UCSD-AML1 (cell line): ENCODE measurements around the gene RFC2.
"Not testable (repeated sequence)": the region's sequence is repeated elsewhere in the genome, so short reads cannot be mapped to it uniquely, and the experiment has no call there.

ENCODE experiments used
- DNase-seq: peaks from one replicate; lab custom pipeline; 2025; ENCODE audit not compliant: unreplicated experiment; lab: John Stamatoyannopoulos, UW

RFC2 gene

DNA sequence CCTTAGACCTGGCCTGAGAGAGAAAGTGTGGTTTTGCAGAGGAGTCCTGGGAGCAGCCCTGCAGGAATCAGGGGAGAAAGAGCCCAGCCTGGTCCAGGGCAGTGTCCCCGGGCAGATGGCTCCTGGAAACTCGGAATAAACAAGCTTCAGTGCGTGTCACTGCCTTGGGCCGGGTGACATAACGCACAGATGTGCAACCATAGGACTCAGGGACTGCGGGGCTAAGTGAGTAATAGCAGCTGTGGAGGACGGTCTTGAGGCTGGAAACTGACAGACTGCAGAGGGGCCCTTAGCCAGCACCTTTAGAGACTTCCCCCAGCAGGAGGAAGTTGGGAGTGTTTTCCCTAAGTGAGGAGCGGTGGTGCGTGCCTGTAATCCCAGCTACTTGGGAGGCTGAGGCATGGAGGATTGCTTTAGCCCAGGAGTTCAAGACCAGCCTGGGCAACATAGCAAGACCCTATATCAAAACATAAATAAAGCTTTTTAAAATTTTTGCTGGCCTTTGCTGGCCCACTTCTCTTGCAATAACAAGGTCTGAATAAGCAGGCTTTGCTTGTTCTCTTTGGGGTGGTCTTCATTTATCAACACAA, 29.8 kb upstream of the RFC2 start:
- no peak for DNase-seq

DNA sequence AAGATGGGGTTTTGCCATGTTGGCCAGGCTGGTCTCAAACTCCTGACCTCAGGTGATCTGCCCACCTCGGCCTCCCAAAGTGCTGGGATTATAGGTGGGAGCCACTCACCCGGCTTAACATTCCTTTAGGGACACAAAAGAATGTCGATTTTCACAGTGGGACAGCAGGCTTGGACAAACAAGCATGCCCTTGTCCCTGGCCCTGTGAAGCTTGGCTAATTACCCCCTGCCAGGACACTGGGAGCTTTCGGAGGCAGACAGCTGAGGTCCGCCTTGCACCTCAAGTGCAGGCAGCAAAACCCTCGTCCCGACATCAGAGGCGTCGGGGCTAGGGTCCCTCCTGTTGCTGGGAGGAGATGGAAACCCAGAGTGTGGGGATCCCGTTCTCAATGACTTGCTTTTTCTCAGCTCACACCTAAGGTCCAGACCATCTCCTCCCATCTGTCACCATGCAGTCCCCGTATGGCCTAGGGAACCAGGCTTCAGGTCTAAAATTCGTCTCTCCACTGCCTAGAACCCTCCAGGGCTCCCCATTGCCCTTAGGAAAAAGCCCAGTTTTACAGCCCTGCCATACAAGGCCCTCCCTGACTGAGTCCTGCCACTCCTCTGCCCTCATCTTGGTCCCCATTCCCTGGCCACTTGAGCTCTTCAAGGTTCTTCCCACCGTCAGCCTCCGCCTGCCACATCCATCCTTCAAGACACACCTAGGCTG, 28.7 kb upstream of the RFC2 start:
- DNase-seq = no peak

DNA sequence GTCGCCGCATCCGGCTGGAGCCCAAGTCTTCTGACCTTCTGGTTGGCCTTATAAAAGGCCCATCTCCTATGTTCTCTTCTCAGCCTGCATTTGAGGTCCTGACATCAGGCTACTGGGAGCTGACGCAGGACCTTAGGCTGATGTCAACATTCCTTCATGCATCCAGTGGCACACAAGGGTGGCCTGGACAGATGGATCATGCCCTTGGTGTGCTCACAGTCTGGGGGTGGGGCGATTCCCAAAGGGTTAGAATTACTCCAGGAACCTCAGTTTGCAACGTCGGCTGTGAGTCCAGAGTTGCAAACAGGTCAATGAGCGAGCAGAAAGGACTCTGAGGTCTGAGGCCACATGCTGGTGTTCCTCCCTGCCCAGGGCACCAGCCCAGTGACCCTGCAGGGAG, 26.8 kb upstream of the RFC2 start:
- no peak for DNase-seq

DNA sequence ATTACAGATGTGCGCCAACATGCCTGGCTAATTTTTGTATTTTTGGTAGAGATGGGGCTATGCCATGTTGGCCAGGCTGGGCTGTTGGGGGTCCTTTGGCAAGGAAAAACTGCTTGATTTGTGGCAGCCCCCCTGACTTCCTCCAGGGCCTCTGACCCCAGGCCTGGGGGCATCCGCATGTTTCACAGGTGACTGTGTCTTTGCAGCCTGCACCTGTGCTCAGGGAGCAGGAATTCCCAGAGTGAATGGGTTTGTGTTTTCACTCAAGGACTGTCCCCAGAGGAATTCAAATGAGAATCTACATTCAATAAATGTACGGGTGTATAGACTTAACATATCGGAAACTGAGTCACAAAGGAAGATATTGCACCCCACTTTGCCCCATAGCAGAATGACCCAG, 23.4 kb upstream of the RFC2 start:
- DNase-seq = no peak

DNA sequence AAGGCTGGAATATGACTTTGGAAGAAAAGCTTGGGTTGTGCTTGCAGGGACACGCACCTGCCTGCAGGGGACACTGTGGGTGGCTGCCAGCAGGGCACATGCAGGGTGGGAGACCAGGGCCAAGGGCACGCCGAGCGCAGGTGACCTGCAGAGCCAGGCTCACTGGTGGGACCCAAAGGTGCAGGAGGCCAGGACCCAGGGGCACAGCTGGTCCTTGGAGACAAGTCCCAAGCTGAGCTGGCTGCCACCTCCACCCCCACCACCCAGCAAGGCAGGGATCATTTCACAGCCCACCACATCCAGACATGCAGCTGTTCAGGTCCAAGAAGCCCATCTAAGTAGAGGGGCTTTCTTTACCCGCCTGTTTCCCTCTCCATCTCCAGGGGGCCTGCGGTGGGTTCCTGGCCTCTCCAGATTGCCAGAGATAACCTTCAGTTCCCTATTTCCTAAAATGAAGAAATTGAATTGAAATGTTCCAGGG, 21.2 kb upstream of the RFC2 start:
- DNase-seq = peak; percentile 29

DNA sequence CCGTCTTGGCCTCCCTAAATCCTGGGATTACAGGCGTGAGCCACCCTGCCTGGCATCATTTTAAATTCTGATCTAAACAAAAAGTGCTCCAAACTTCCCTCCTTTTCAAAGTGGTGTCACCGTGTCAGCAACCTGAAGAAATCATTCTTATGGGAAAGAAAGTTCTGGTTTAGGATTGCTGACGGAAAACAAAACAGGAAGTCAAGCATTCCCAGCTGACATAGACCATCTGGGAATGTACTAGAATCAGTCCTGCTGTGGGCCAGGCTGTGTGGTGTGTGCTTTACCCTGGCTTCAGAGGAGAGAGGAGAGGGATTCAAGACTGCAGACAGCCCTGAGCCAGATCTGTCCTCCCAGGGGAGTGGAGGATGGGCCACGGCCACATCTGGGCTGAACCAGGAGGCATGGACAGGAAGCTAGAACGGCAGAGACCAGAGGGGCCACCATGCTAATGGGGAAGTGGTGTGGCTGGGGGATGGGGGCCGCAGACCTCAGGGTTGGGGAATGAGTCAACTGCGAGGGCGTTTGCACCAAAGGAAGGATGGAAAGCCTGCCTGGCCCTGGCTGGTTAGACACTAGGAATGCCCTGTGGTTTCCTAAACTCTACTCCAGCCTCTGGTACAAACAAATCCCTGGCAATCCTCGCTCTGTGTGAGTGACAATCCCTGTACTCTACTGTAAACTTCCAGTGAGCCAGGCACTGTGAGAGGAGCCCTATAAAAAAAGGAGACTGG, 18.3 kb upstream of the RFC2 start:
- peak; percentile 86 for DNase-seq

DNA sequence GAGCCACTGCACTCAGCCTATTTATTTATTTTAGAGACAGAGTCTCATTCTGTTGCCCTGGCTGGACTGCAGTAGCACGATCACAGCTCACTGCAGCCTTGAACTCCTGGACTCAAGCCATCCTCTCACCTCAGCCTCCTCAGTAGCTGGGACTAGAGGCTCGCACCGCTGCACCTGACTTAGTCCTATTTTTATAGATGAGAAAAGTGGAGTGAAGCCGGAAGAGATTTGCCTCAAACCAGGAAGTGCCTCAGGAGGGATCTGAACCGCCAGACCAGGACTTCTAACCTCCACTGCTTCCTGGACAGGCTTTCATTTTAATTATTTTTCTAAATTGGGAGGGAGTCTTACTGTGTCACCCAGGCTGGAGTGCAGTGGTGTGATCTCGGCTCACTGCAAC, 17.5 kb upstream of the RFC2 start:
- DNase-seq = peak; percentile 30

DNA sequence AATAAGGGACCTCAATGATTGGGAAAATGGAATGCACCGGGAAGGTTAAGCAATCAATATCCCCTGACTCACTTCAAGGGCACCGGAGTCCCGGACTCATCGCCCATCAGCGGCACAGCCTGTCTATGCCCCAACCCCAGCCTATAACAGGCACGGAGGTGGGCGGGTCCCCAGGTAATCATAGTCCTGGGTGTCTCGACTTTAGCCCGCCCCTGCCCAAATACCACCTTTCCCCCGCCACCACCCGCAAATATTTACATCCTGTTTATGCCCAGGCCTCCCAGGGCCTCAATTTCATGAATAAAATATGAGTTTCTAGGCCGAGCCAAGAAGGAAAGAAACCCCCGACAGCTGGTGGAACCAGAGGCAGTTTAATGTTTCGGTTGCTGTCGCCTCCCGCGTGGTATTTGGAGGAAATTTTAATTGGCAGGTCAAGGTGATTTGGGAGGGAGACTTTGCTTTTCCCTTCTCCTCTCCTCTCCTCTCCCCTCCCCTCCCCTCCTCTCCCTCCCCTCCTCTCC, 15.6 kb upstream of the RFC2 start:
- peak; percentile 44 for DNase-seq

DNA sequence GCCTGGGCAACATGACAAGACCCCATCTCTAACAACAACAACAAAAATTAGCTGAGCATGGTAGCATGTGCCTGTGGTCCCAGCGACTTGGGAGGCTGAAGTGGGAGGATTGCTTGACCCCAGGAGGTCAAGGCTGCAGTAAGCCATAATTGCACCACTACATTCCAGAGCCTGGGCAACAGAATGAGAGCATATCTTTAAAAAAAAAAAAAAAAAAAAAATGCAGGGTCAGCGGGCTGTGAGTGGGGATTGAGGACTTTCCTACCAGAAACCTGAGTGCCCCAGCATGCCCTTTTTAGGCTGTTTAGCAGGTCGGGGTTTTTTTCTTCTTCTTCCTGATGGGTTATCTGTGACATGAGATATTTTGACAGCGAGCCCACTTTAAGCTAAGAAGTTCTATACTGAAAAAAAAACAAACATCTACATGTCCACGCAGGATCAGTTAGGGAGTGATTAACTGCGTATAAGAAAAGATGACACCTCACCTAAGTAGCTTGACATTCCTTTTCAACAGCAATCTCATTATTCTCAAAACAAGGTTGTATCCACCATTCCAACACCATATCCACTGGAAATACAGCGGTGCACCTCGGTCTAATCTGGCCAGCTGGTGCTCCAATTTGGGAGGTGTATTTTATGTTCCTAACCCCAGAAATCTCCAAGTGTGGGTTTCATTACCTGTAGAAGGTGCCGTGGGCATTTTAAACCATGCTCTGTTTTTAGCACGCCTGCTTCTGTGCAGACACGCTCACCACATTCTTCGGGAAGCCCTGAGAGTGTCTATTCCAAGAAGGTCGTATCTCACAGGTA, 13.8 kb upstream of the RFC2 start:
- DNase-seq = no peak

DNA sequence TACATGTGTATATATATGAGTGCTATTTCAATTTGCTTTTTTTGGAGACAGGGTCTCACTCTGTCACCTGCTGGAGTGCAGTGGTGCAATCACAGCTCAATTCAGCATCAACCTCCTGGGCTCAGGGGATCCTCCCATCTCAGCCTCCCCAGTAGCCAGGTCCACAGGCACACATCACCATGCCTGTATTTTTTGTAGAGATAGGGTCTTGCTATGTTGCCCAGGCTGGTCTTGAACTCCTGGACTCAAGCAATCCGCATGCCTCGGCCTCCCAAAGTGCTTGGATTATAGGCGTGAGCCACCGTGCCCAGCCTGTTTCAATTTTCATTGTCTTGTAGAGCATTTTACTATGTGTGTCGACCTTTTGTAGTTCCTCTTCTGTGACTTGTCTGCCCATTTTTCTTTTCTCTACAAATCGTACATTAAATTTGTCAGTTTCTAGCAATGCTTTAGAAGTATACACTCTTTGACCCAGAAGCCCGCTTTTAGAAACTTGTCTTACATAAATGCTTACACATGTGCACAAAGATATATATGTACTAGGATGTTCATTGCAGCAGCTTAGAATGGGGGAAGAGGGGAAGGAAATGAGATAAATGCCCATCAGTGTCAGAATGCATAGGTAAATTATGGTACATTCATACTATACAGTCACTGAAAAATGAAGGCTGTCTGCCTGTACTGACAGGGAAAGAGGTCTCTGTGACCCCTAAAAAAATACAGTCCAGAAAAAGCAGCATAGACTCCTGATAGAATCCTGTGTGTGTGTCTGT, 12.2 kb upstream of the RFC2 start:
- DNase-seq = no peak

DNA sequence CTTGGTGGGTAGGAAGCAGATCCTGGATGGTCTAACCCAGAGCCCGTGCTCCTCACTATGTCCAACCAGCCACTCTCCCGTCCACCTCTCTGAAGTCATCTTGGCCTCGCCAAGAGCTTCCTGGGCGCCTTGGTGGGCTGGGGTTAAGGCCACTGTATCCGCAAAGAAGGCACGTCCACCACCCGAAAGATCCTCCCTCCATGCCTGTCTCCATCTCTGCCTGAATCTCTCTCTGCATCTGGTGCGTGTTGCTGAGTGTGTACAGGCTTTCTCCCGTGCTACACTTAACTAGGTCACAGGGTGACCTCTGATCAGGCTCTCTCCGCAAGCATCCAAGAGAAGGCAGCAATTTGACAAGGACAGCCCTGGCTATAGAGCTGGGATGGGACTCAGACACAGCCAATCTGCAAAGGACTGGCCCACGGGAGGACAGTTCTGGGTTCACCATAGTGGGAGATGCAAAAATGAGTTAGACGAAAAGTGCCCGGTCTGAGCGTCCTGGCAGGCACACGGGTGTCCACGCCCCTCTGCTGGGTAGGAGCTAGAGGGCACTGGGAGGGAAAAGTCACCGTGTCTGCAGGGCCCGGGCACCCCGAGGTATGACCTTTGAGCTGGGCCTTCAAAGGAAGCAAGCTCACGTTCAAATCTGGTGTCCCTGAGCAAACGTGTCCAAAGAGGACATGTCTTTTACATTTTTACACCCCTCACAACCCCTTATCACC, 9.4 kb upstream of the RFC2 start:
- no peak for DNase-seq

DNA sequence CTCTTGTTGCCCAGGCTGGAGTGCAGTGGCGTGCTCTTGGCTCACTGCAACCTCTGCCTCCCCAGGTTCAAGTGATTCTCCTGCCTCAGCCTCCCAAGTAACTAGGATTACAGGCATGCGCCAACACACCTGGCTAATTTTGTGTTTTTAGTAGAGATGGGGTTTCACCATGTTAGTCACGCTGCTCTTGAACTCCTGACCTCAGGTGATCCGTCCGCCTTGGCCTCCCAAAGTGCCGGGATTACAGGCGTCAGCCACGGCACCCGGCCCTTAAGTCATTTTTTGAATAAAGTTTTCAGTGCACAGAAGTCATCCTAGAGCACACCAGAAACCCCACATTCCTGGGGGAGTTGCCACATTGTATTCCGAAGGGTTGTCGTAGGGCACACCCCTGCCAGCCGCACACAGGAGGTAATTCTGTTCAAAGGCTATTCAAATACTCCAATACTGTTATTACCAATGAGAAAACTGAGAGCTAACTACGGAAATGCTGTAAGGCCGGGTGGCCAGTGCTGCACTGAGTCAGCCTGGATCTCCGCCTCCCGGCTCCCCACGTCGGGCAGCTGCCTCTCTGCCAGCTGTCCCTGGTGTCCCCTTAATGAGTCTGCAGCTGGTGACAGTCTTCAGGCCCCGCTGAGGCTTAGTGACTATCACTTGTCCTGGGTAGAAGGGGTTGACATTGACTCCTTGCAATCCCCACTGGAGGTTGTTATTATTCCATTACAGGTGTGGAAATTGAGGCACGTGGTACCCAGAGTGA, 8.6 kb upstream of the RFC2 start:
- no peak for DNase-seq

DNA sequence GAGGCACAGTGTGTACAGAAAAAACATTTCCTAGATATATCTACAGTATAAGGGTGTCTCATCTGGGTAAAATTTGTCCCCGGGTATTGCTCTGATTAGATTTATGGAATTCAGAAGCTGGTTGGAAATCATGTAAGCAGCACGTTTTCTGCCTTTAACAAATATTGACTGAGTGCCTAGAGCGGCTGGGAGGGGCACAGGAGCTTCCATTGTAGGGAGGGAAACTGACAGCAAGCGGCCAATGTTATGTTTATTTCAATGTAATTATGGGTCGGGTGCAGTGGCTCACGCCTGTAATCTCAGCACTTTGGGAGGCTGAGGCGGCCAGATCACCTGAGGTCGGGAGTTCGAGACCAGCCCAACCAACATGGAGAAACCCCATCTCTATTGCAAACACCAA, 4.4 kb upstream of the RFC2 start:
- no peak for DNase-seq

DNA sequence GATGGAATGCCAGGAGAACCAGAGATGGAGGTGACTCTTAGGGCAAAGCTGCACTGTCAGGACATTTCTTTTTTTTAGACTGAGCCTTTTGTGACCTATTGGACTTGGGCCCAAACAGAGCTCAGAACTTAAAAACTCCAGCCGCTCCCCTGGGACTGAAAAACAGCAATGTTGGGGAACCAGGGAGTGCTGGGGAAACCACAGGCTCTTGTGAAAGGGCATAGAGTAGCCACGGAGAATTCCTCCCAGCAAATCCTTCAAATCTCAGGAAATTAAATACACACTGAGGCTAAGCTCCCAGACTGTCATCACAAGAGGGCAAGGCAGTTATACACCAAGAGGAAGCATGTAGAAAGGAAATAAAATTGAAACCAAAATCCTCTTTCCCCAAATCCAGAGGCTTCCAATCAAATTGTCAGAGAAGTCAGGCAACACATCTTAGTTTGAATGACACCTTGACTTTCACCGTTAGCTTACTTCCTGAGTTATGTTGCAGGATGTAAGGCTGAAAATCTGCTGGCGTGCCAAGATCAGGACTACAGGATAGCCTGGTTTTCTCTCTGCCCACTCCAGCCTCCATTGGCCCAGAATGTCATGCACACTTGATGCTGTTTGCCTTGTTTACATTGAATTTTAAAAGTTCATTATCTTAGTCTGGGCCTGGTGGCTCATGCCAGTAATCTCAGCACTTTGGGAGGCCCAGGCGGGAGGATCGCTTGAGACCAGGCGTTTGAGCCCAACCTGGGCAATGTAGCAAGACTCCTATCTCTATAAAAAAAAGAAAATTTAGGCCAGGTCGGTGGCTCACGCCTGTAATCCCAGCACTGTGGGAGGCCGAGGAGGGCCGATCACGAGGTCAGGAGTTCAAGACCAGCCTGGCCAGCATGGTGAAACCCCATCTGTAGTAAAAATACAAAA, 2.6 kb upstream of the RFC2 start:
- DNase-seq = no peak

DNA sequence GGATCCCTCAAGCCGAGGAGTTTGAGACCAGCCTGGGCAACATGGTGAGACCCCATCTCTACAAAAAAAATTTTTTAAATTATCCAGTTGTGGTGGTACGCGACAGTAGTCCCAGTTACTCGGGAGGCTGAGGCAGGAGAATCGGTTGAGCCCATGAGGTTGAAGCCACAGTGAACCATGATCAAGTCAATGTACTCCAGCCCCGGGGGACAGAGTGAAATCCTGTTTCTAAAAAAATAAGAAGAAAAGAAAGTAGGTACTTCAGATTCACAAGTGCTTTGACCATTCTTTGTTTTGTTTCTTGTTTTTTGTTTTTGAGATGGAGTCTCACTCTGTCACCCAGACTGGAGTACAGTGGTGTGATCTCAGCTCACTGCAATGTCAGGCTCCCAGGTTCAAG, 1.3 kb upstream of the RFC2 start:
- DNase-seq = not testable (repeated sequence)

DNA sequence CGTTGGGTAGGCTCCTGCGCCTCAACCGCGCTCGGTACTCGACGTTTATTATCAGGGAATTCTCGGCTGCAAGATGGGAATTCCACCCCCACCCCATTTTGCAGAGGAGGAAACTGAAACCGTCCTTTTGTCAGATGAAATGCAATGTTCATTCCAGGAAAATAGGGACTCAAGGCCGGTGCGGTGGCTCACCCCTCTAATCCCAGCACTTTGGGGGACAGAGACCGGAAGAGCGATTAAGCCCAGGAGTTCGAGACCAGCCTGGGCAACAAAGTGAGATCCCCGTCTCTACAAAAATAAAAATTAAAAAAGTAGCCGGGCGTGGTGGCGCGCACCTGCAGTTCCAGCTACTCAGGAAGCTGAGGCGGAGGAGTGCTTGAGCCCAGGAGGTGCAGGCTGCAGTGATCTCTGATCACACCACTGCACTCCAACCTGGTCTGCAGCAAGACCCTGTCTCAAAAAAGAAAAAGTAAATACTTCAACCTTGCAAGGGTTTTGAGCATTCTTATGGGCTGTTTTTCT, 720 bp upstream of the RFC2 start:
- no peak for DNase-seq

DNA sequence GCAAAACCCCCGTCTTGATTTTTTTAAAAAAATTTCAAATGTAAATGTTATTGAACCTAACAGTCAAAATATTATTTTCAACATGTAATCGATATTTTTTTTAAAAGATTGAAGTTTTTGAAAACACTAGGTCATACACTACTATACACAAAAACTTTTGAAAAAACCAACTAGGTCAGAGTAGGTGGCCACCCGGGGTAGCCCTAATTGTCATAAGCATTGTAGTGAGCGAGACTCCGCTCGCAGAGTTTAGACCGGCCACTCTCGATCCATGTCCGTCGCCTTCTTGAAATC, 417 bp downstream of the RFC2 start:
- DNase-seq = no peak

DNA sequence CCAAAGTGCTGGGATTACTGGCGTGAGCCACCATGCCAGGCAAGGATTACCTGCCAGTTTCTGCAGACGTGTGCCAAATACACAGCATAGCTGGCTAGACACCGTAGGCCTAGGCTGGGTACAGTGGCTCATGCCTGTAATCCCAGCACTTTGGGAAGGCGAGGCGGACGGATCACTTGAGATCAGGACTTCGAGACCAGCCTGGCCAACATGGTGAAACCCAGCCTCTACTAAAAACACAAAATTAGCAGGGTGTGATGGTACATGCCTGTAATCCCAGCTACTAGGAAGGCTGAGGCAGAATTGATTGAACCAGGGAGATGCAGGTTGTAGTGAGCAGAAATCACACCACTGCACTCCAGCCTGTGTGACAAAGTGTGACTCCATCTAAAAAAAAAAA, 868 bp downstream of the RFC2 start:
- DNase-seq = no peak
